HepG2 (cell line): Measurements from ENCODE around the gene CHCHD6. TPM values are rescaled to one million over a fixed set of nuclear protein-coding genes. Genes with fewer than 3 reads are reported as not detected.

Experiments used
- ATAC-seq: fragments of 200-7000 bp; cut with Tn5 transposase; 3 replicates; pipeline ENCODE4 v1.9.1; 2020; ENCODE audit warnings: mild to moderate bottlenecking, moderate library complexity
- BruUV-seq: library from RNA; stranded (reverse); fragments of 400-500 nt; replicated peaks from 2 replicates; lab custom pipeline; 2021; lab: Mats Ljungman, UMichigan
- CTCF ChIA-PET: fragments of 300-600 bp; formaldehyde crosslinking; extraction: SDS; loops from one replicate; lab custom pipeline; 2021; ENCODE audit warnings: low total read pairs, inconsistent platforms, low intra/inter-chr PET ratio; lab: Yijun Ruan, JAX
- POLR2A ChIA-PET: fragments of 350-600 bp; sonication (Branson Sonifier 250); formaldehyde crosslinking; loops from one replicate; lab custom pipeline; 2020; ENCODE audit warnings: antibody characterized with exemption, inconsistent platforms; lab: Yijun Ruan, JAX
- DNase-seq: peaks from one replicate; pipeline ENCODE4 v3.0.0-alpha.2; 2015; ENCODE audit warnings: low spot score
- FAIRE-seq: peaks from 3 replicates; lab custom pipeline; 2011; peaks lifted over from hg19 to GRCh38; lab: Jason Lieb, UNC
- H2AFZ ChIP-seq: one replicate; pipeline ENCODE4 v1.6.1; 2011; ENCODE audit warnings: low read length, inconsistent platforms
- H3K27ac ChIP-seq: fragments of 300-600 bp; 3 replicates; pipeline ENCODE4 v1.8.0; 2011; ENCODE audit warnings: mixed run types, mild to moderate bottlenecking, mixed read lengths, low read length, inconsistent platforms; ENCODE audit not compliant: insufficient read depth; ENCODE audit errors: extremely low read length
- H3K27me3 ChIP-seq, 2 experiments: fragments of 200-600 bp in 1 of 2; 2 replicates in 1 of 2; 3 replicates in 1 of 2; pipeline versions ENCODE4 v1.6.0 to v1.8.0; 2011; ENCODE audit warnings: low read length in 2 of 2, mild to moderate bottlenecking in 2 of 2, moderate library complexity in 2 of 2, inconsistent platforms in 1 of 2; ENCODE audit not compliant: insufficient read depth in 2 of 2, control insufficient read depth in 1 of 2
- H3K36me3 ChIP-seq, 2 experiments: fragments of 200-600 bp in 1 of 2; replicated peaks in 1 of 2; 2 replicates in 1 of 2; 3 replicates in 1 of 2; pipeline versions ENCODE4 v1.5.1 to v1.8.0; 2011; ENCODE audit warnings: low read length in 2 of 2, inconsistent platforms in 1 of 2; ENCODE audit not compliant: insufficient read depth in 2 of 2, control insufficient read depth in 1 of 2
- H3K4me1 ChIP-seq: 2 replicates; pipeline ENCODE4 v1.5.1; 2012; ENCODE audit warnings: low read length, inconsistent platforms; ENCODE audit not compliant: insufficient read depth
- H3K4me2 ChIP-seq: 2 replicates; pipeline ENCODE4 v1.6.0; 2011; ENCODE audit warnings: low read depth, low read length, inconsistent platforms
- H3K4me3 ChIP-seq, 3 experiments: fragments of 200-600 bp in 1 of 3; sonication (generic), shearing (Covaris generic) in 1 of 3; replicated peaks in 1 of 3; 2 replicates each; pipeline ENCODE4 v1.5.1; 2011 to 2016; ENCODE audit warnings: low read length in 3 of 3, inconsistent platforms in 2 of 3, low read depth in 2 of 3, mild to moderate bottlenecking in 2 of 3, control low read depth in 1 of 3, mixed read lengths in 1 of 3; ENCODE audit not compliant: insufficient read depth in 1 of 3
- H3K79me2 ChIP-seq: one replicate; pipeline ENCODE4 v1.6.1; 2011; ENCODE audit warnings: low read length, inconsistent platforms; ENCODE audit not compliant: insufficient read depth
- H3K9ac ChIP-seq: 2 replicates; pipeline ENCODE4 v1.6.0; 2011; ENCODE audit warnings: mild to moderate bottlenecking, low read depth, low read length, inconsistent platforms; ENCODE audit not compliant: insufficient read depth
- H3K9me3 ChIP-seq: 2 replicates; pipeline ENCODE4 v1.5.1; 2012; ENCODE audit warnings: mild to moderate bottlenecking, low read length
- H4K20me1 ChIP-seq: 2 replicates; pipeline ENCODE4 v1.6.0; 2011; ENCODE audit warnings: inconsistent platforms, mild to moderate bottlenecking, low read length, moderate library complexity; ENCODE audit not compliant: insufficient read depth
- HOXA3 ChIP-seq: sonication (generic); formaldehyde crosslinking; IDR thresholded peaks from 2 replicates; pipeline ENCODE4 v1.5.0; 2020; ENCODE audit warnings: missing genetic modification reagents
- ISX ChIP-seq: sonication (generic); formaldehyde crosslinking; conservative IDR thresholded peaks from 2 replicates; pipeline ENCODE4 v1.5.0; 2020; ENCODE audit warnings: missing genetic modification reagents
- JDP2 ChIP-seq: sonication (generic); formaldehyde crosslinking; IDR thresholded peaks from 2 replicates; pipeline ENCODE4 v1.8.1; 2022; ENCODE audit warnings: missing genetic modification reagents, borderline replicate concordance
- MAZ ChIP-seq, 2 experiments: sonication (generic) in 1 of 2; formaldehyde crosslinking in 1 of 2; IDR thresholded peaks; 2 replicates each; pipeline versions ENCODE4 v1.5.0 to v1.6.1; 2012 to 2020; ENCODE audit warnings: low read depth in 2 of 2, mild to moderate bottlenecking in 2 of 2, borderline replicate concordance in 1 of 2, improper control_type of control experiment in 1 of 2, low read length in 1 of 2, missing genetic modification reagents in 1 of 2, moderate library complexity in 1 of 2
- NFE2 ChIP-seq: sonication (generic); formaldehyde crosslinking; IDR thresholded peaks from 2 replicates; pipeline ENCODE4 v1.4.0; 2020; ENCODE audit warnings: missing genetic modification reagents
- NR3C1 ChIP-seq: sonication (generic); formaldehyde crosslinking; IDR thresholded peaks from 2 replicates; pipeline ENCODE4 v1.4.0; 2020; ENCODE audit warnings: missing genetic modification reagents
- TBP ChIP-seq: sonication (generic); formaldehyde crosslinking; IDR thresholded peaks from 2 replicates; pipeline ENCODE4 v1.5.0; 2020; ENCODE audit warnings: missing genetic modification reagents
- TGIF2 ChIP-seq: IDR thresholded peaks from 2 replicates; pipeline ENCODE4 v1.6.1; 2016; ENCODE audit warnings: control low read depth, missing compliant biosample characterization
- THYN1 ChIP-seq: sonication (generic); formaldehyde crosslinking; IDR thresholded peaks from 2 replicates; pipeline ENCODE4 v1.8.1; 2023; ENCODE audit warnings: low read depth, mild to moderate bottlenecking, moderate library complexity, missing genetic modification reagents, borderline replicate concordance
- ZFX ChIP-seq: sonication (generic); formaldehyde crosslinking; IDR thresholded peaks from 2 replicates; pipeline ENCODE4 v1.4.0; 2020; ENCODE audit warnings: mild to moderate bottlenecking, low read depth, missing genetic modification reagents, moderate library complexity
- ZNF570 ChIP-seq: sonication (generic); formaldehyde crosslinking; IDR thresholded peaks from 2 replicates; pipeline ENCODE4 v1.4.0; 2020; ENCODE audit warnings: mild to moderate bottlenecking, missing genetic modification reagents, borderline replicate concordance
- ZNF766 ChIP-seq: sonication (generic); formaldehyde crosslinking; IDR thresholded peaks from 2 replicates; pipeline ENCODE4 v1.5.0; 2020; ENCODE audit warnings: missing genetic modification reagents, borderline replicate concordance
- ZNF776 ChIP-seq: sonication (generic); formaldehyde crosslinking; IDR thresholded peaks from 2 replicates; pipeline ENCODE4 v1.4.0; 2020; ENCODE audit warnings: mild to moderate bottlenecking, missing genetic modification reagents
- ZNF883 ChIP-seq: sonication (generic); formaldehyde crosslinking; IDR thresholded peaks from 2 replicates; pipeline ENCODE4 v1.5.1; 2020; ENCODE audit warnings: mild to moderate bottlenecking, missing genetic modification reagents; ENCODE audit errors: not compliant biosample characterization
- WGBS: methylation state at CpG from one replicate; pipeline ENCODE4 v1.1.6; 2017; ENCODE audit warnings: low lambda C conversion rate; 5-methylcytosine and 5-hydroxymethylcytosine counted together
- in situ Hi-C: cut with HindIII; loops from 2 replicates; pipeline ENCODE4 v1.10.0; 2017; ENCODE audit warnings: low pct_unique_long_range_greater_than_20kb; ENCODE audit not compliant: extremely low pct_ligation_motif_present
- intact Hi-C: fragments of 100-400 bp; cut with micrococcal nuclease; formaldehyde crosslinking; loops from one replicate; pipeline ENCODE4 v1.10.0; 2022; ENCODE audit not compliant: unreplicated experiment
- polyA plus RNA-seq, 8 experiments: library from polyadenylated mRNA; depleted of rRNA in 3 of 8; stranded (reverse) in 7 of 8; unstranded in 1 of 8; fragments of >200 nt; fragmentation: Illumina TruSeq in 4 of 8; extraction: Trizol in 4 of 8; gene quantifications; 2 replicates each; pipeline versions ENCODE4 v1.2.1 to v1.2.3, GENCODE V29; 2011 to 2016; ENCODE audit warnings: low read depth in 4 of 8, missing spikeins in 1 of 8, mixed read lengths in 1 of 8; ENCODE audit not compliant: insufficient read depth in 1 of 8
- total RNA-seq, 5 experiments: library from RNA; depleted of rRNA; stranded (reverse); fragments of >200 nt; fragmentation: Illumina TruSeq; extraction: Trizol; gene quantifications; 2 replicates each; pipeline ENCODE4 v1.2.3, GENCODE V29; 2016; ENCODE audit warnings: low read depth in 1 of 5

Gene CHCHD6
- total and polyA plus RNA-seq, 2 of the 13 experiments (the other 11 are each of a cell fraction or from before 2014, with no cell fraction given), result 20.3 to 20.8 TPM

DNA sequence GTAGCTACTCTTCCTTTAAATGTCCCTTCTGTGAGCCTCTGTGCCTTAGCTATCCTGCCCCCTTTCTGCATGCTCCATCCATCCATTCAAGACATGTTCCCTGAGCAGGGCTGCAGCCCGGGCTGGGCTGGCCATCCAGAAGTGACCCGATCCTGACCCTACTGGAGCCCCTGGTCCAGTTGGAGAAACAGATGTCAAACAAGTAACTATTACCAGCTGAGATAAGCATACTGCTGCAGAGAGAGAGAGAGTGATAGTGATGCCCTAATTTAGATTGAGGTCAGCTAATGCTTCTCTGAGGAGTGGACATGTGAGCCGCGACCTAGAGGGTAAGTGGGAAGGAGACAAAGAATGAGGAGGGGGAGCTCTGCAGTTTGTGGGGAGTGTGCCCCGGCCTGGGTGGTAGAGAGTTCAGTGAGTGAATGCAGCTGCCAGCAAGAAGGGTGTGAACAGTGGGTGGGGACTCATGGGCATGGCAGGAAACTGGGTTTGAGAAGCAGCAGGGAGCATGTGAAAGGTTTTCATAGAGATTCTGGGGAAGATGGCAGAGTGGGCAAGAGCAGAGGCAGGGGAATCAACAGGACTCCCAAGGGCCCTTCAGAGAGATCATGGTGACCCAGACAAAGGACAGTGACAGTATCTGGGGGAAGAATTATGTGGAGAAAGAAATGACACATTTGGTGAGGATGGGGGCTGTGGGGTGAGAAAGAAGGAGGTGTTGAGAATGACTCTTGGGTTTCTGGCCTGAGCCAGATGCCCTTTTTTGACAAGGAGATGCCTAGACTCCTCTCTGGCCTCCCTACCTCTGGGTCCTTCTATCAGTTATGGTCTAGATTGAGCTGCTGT, 44.9 kb downstream of the CHCHD6 start (continued):
- no peak for TF ChIP-seq THYN1
- TF ChIP-seq ZNF766 (CRISPR knock-in tag), result no peak

DNA sequence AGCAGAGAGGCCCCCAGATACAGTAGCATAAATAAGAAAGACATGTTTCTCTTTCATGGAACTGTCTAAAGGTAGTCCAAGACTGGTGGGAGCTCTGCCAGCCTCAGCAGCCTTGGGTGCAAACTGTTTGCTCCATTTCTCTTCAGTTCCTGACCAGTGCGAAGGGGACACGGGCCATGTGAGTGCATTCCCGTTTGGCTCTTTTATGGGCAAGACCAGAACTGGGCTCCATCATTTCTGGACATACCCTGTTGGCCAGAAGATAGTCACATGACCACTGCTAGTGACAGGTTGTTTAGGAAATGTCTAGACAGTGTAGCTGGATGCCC, 45.5 kb downstream of the CHCHD6 start:
- Histone ChIP-seq H3K4me1 (peaks cover 36% of the 10 kb centered on the region), H3K27me3 (no peaks in the 10 kb centered on the region; a peak in 1 of 5 replicates), H4K20me1 (peaks cover 3% of the 10 kb centered on the region; the same call in 1 of the 2 replicates), H3K27ac (no peak overlapping the region), H2AFZ (no peak overlapping the region), H3K9ac (no peak overlapping the region), H3K9me3 (no peaks in the 10 kb centered on the region), H3K79me2 (no peaks in the 10 kb centered on the region), H3K4me3 (no peak overlapping the region), H3K4me2 (no peak overlapping the region), H3K36me3 (peaks cover 0 to 2% of the 10 kb centered on the region in 2 experiments; a peak in 1 of 5 replicates)
- BruUV-seq, result no TSS peak
- intact Hi-C loops (no loop called here), in situ Hi-C loops (no loop called here)
- CTCF ChIA-PET, result no interaction called here
- FAIRE-seq (no peak), ATAC-seq (no peak), DNase-seq (no peak)
- TF ChIP-seq ZNF776, result no peak
- TF ChIP-seq ZNF883 (CRISPR knock-in tag), result no peak
- no peak for TF ChIP-seq TGIF2 (CRISPR knock-in tag)
- TF ChIP-seq ISX (CRISPR knock-in tag), result no peak
- no peak for TF ChIP-seq NR3C1
- TF ChIP-seq ZFX (CRISPR knock-in tag), result no peak
- no peak for TF ChIP-seq JDP2
- TF ChIP-seq NFE2 (CRISPR knock-in tag), result no peak
- no peak for TF ChIP-seq ZNF570 (CRISPR knock-in tag)
- no peak for TF ChIP-seq MAZ (IDR thresholded peaks at IDR 0.05; ENCODE audit: borderline replicate concordance, low read depth, low read length)
- no peak for TF ChIP-seq MAZ (CRISPR knock-in tag; IDR thresholded peaks at IDR 0.05; ENCODE audit: low read depth)
- no peak for TF ChIP-seq HOXA3 (CRISPR knock-in tag)
- no peak for TF ChIP-seq TBP (CRISPR knock-in tag)
- POLR2A ChIA-PET, result no interaction called here
- WGBS, result 100% methylated on average over 3 of the region's 3 CpGs
